GM12873 (cell line): Measurements from ENCODE around the gene AUH.

Experiments used
- CTCF ChIP-seq: IDR thresholded peaks from 2 replicates; pipeline ENCODE4 v1.5.1; 2012; ENCODE audit warnings: low read depth, mild to moderate bottlenecking, moderate library complexity, low read length, control low read depth; ENCODE audit not compliant: insufficient read depth; ENCODE audit errors: missing control alignments

The AUH gene

GRCh38 chr9:91295357-91295756 lies 66.4 kb downstream of the AUH start:
- no peak for TF ChIP-seq CTCF

GRCh38 chr9:91291866-91292265 lies 69.9 kb downstream of the AUH start:
- no peak for TF ChIP-seq CTCF

GRCh38 chr9:91289244-91289643 lies 72.5 kb downstream of the AUH start:
- TF ChIP-seq CTCF, result no peak

- TF ChIP-seq CTCF, result no peak
These were observed 75.9 kb downstream of the AUH start for GRCh38 chr9:91285729-91286353.

- no peak for TF ChIP-seq CTCF
These were observed 79.4 kb downstream of the AUH start for GRCh38 chr9:91282292-91282691.

- TF ChIP-seq CTCF, result no peak
These were observed 82.2 kb downstream of the AUH start for GRCh38 chr9:91279296-91280204.

GRCh38 chr9:91276513-91276912 lies 85.2 kb downstream of the AUH start:
- TF ChIP-seq CTCF, result no peak
